A673 (cell line): ENCODE data around the gene CLEC1A. TPM values are rescaled to one million over a fixed set of nuclear protein-coding genes. Genes with fewer than 3 reads are reported as not detected.

Source experiments
- BruUV-seq: library from RNA; stranded (reverse); fragments of 400-500 nt; replicated peaks from 2 replicates; lab custom pipeline; 2021; lab: Mats Ljungman, UMichigan
- CTCF ChIA-PET: fragments of 300-600 bp; sonication (Branson Sonifier 250); formaldehyde crosslinking; loops from one replicate; lab custom pipeline; 2022; ENCODE audit warnings: antibody characterized with exemption; lab: Charles Lee
- POLR2A ChIA-PET: fragments of 300-600 bp; sonication (Branson Sonifier 250); formaldehyde crosslinking; loops from one replicate; lab custom pipeline; 2022; ENCODE audit warnings: antibody characterized with exemption; ENCODE audit not compliant: low non-redundant PET; lab: Charles Lee
- DNase-seq: peaks from one replicate; pipeline ENCODE4 v3.0.0-alpha.2; 2015; ENCODE audit warnings: low spot score
- H3K27ac ChIP-seq: fragments of 200-600 bp; sonication (generic); 2 replicates; pipeline ENCODE4 v1.5.1; 2016; ENCODE audit warnings: mixed run types, low read depth, mild to moderate bottlenecking, mixed read lengths, antibody characterized with exemption, low read length; ENCODE audit not compliant: poor library complexity, severe bottlenecking
- H3K27me3 ChIP-seq: fragments of 200-600 bp; sonication (generic); replicated peaks from 2 replicates; pipeline ENCODE4 v1.6.1; 2017; ENCODE audit warnings: mixed run types, low read depth, mild to moderate bottlenecking, mixed read lengths, antibody characterized with exemption, low read length; ENCODE audit not compliant: insufficient read depth, poor library complexity
- H3K36me3 ChIP-seq: fragments of 200-600 bp; sonication (generic); 2 replicates; pipeline ENCODE4 v1.6.1; 2016; ENCODE audit warnings: mixed run types, mild to moderate bottlenecking, mixed read lengths, antibody characterized with exemption, low read length; ENCODE audit not compliant: insufficient read depth, poor library complexity, severe bottlenecking
- H3K4me1 ChIP-seq: fragments of 200-600 bp; sonication (generic); 2 replicates; pipeline ENCODE4 v1.6.1; 2017; ENCODE audit warnings: mixed run types, mild to moderate bottlenecking, mixed read lengths, antibody characterized with exemption, low read length; ENCODE audit not compliant: insufficient read depth, poor library complexity, severe bottlenecking
- H3K4me3 ChIP-seq: fragments of 200-600 bp; sonication (generic); 2 replicates; pipeline ENCODE4 v1.5.1; 2016; ENCODE audit warnings: low read depth, mixed run types, mild to moderate bottlenecking, mixed read lengths, low read length; ENCODE audit not compliant: poor library complexity, severe bottlenecking
- H3K9me3 ChIP-seq: fragments of 200-600 bp; sonication (generic); 2 replicates; pipeline ENCODE4 v1.6.1; 2016; ENCODE audit warnings: mixed run types, low read depth, mild to moderate bottlenecking, mixed read lengths, antibody characterized with exemption, low read length; ENCODE audit not compliant: poor library complexity, severe bottlenecking
- CTCF ChIP-seq: fragments of 300-800, 200-600 bp; sonication (generic); conservative IDR thresholded peaks from 2 replicates; pipeline ENCODE4 v1.5.1; 2017; ENCODE audit warnings: low read depth, mild to moderate bottlenecking, antibody characterized with exemption, low read length, moderate library complexity, mixed read lengths
- EZH2 ChIP-seq: fragments of 200-600 bp; sonication (generic); IDR thresholded peaks from 2 replicates; pipeline ENCODE4 v1.6.1; 2017; ENCODE audit warnings: borderline replicate concordance, low read depth, mild to moderate bottlenecking, mixed read lengths, antibody characterized with exemption, low read length; ENCODE audit not compliant: poor library complexity, severe bottlenecking
- intact Hi-C: fragments of 100-400 bp; cut with micrococcal nuclease; formaldehyde crosslinking; loops from one replicate; pipeline ENCODE4 v1.10.0; 2022; ENCODE audit not compliant: unreplicated experiment
- total RNA-seq: library from RNA; stranded (reverse); gene quantifications from 2 replicates; pipeline ENCODE4 v1.2.3, GENCODE V29; 2021

Gene CLEC1A
- total RNA-seq, 1 experiment from 2014 or later: not detected

- POLR2A ChIA-PET: no interaction called here
- TF ChIP-seq EZH2: no peak
- no peak for TF ChIP-seq CTCF
- H3K27me3 ChIP-seq: no peaks in the 10 kb centered on the region
- CTCF ChIA-PET: no interaction called here
- no peak for DNase-seq
- no peaks in the 10 kb centered on the region for H3K4me1 ChIP-seq
- no TSS peak for BruUV-seq
- intact Hi-C loops: no loop called here
- H3K36me3 ChIP-seq: no peaks in the 10 kb centered on the region
- no peak overlapping the region for H3K4me3 ChIP-seq
- no peaks in the 10 kb centered on the region for H3K9me3 ChIP-seq
- no peak overlapping the region for H3K27ac ChIP-seq
Observed at GRCh38 chr12:10052193-10052913, 46.4 kb downstream of the CLEC1A start.

- no peaks in the 10 kb centered on the region for H3K36me3 ChIP-seq
- DNase-seq: no peak
- H3K4me1 ChIP-seq: no peaks in the 10 kb centered on the region
- TF ChIP-seq CTCF: no peak
- TF ChIP-seq EZH2: no peak
- H3K27me3 ChIP-seq: no peaks in the 10 kb centered on the region
- POLR2A ChIA-PET: no interaction called here
- intact Hi-C loops: no loop called here
- H3K27ac ChIP-seq: no peak overlapping the region
- CTCF ChIA-PET: no interaction called here
- no peak overlapping the region for H3K4me3 ChIP-seq
- no TSS peak for BruUV-seq
- no peaks in the 10 kb centered on the region for H3K9me3 ChIP-seq
Observed at GRCh38 chr12:10048526-10048925, 50.3 kb downstream of the CLEC1A start.

GRCh38 chr12:10042167-10042566 is 56.6 kb downstream of the CLEC1A start:
- intact Hi-C loops: no loop called here
- no peak for TF ChIP-seq EZH2
- TF ChIP-seq CTCF: no peak
- Histone ChIP-seq H3K9me3 (no peaks in the 10 kb centered on the region), H3K27ac (no peak overlapping the region), H3K27me3 (no peaks in the 10 kb centered on the region), H3K4me3 (no peak overlapping the region), H3K4me1 (no peaks in the 10 kb centered on the region), H3K36me3 (no peaks in the 10 kb centered on the region)
- POLR2A ChIA-PET: no interaction called here
- no peak for DNase-seq
- CTCF ChIA-PET: interaction anchor here (1.0 kb wide), 1 partner anchor 32 kb away, joined by 4 read pairs; no protein-coding TSS in a partner anchor
- BruUV-seq: no TSS peak
